ENCODE data around the gene EYS.

EYS gene

GRCh38 chr6:64838726-64839125 is 868.3 kb downstream of the EYS start:
- no peaks in the 10 kb centered on the region for H3K4me1 ChIP-seq (ENCODE audit: low read depth, poor library complexity, severe bottlenecking)
- TF ChIP-seq, protein P1, sequence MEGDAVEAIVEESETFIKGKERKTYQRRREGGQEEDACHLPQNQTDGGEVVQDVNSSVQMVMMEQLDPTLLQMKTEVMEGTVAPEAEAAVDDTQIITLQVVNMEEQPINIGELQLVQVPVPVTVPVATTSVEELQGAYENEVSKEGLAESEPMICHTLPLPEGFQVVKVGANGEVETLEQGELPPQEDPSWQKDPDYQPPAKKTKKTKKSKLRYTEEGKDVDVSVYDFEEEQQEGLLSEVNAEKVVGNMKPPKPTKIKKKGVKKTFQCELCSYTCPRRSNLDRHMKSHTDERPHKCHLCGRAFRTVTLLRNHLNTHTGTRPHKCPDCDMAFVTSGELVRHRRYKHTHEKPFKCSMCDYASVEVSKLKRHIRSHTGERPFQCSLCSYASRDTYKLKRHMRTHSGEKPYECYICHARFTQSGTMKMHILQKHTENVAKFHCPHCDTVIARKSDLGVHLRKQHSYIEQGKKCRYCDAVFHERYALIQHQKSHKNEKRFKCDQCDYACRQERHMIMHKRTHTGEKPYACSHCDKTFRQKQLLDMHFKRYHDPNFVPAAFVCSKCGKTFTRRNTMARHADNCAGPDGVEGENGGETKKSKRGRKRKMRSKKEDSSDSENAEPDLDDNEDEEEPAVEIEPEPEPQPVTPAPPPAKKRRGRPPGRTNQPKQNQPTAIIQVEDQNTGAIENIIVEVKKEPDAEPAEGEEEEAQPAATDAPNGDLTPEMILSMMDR (conservative IDR thresholded peaks at IDR 0.05; ENCODE audit: low read depth, low read length) = no peak
- H3K36me3 ChIP-seq (ENCODE audit: insufficient read depth) = no peaks in the 10 kb centered on the region; the same call in 1 of the 2 replicates
- H2AFZ ChIP-seq (ENCODE audit: low read depth) = no peak overlapping the region
- H3K79me2 ChIP-seq (ENCODE audit: insufficient read depth, low read depth) = no peaks in the 10 kb centered on the region
- H3K9ac ChIP-seq = no peak overlapping the region
- no peaks in the 10 kb centered on the region for H3K27me3 ChIP-seq (ENCODE audit: insufficient read depth, low read depth)
- H3K4me3 ChIP-seq (IDR thresholded peaks at IDR 0.05; ENCODE audit: insufficient read depth, low read depth, low read length) = no peak overlapping the region
- no peak overlapping the region for H3K27ac ChIP-seq
- H3K4me2 ChIP-seq = no peak overlapping the region
- no peaks in the 10 kb centered on the region for H4K20me1 ChIP-seq (ENCODE audit: insufficient read depth)

GRCh38 chr6:64831680-64832079 is 875.3 kb downstream of the EYS start:
- H3K4me2 ChIP-seq = no peak overlapping the region
- TF ChIP-seq, protein P1 (conservative IDR thresholded peaks at IDR 0.05; ENCODE audit: low read depth, low read length) = no peak
- H2AFZ ChIP-seq (ENCODE audit: low read depth) = no peak overlapping the region
- no peaks in the 10 kb centered on the region for H3K27me3 ChIP-seq (ENCODE audit: insufficient read depth, low read depth)
- no peaks in the 10 kb centered on the region for H3K79me2 ChIP-seq (ENCODE audit: insufficient read depth, low read depth)
- no peak overlapping the region for H3K27ac ChIP-seq
- H3K4me3 ChIP-seq (IDR thresholded peaks at IDR 0.05; ENCODE audit: insufficient read depth, low read depth, low read length) = no peak overlapping the region
- H4K20me1 ChIP-seq (ENCODE audit: insufficient read depth) = no peaks in the 10 kb centered on the region
- no peak overlapping the region for H3K9ac ChIP-seq
- H3K4me1 ChIP-seq (ENCODE audit: low read depth, poor library complexity, severe bottlenecking) = no peaks in the 10 kb centered on the region
- no peaks in the 10 kb centered on the region; the same call in 1 of the 2 replicates for H3K36me3 ChIP-seq (ENCODE audit: insufficient read depth)

- no peak overlapping the region for H3K4me2 ChIP-seq
- H4K20me1 ChIP-seq (ENCODE audit: insufficient read depth) = no peaks in the 10 kb centered on the region
- H3K9ac ChIP-seq = no peak overlapping the region
- H3K27ac ChIP-seq = no peak overlapping the region
- no peak overlapping the region for H2AFZ ChIP-seq (ENCODE audit: low read depth)
- TF ChIP-seq, protein P1 (conservative IDR thresholded peaks at IDR 0.05; ENCODE audit: low read depth, low read length) = no peak
- no peaks in the 10 kb centered on the region for H3K27me3 ChIP-seq (ENCODE audit: insufficient read depth, low read depth)
- no peaks in the 10 kb centered on the region for H3K79me2 ChIP-seq (ENCODE audit: insufficient read depth, low read depth)
- H3K36me3 ChIP-seq (ENCODE audit: insufficient read depth) = no peaks in the 10 kb centered on the region
- H3K4me1 ChIP-seq (ENCODE audit: low read depth, poor library complexity, severe bottlenecking) = no peaks in the 10 kb centered on the region
- no peak overlapping the region for H3K4me3 ChIP-seq (IDR thresholded peaks at IDR 0.05; ENCODE audit: insufficient read depth, low read depth, low read length)
These were observed 889.5 kb downstream of the EYS start for GRCh38 chr6:64817525-64817924.

- no peaks in the 10 kb centered on the region for H3K4me1 ChIP-seq (ENCODE audit: low read depth, poor library complexity, severe bottlenecking)
- no peaks in the 10 kb centered on the region for H3K79me2 ChIP-seq (ENCODE audit: insufficient read depth, low read depth)
- TF ChIP-seq, protein P1 (conservative IDR thresholded peaks at IDR 0.05; ENCODE audit: low read depth, low read length) = no peak
- H3K9ac ChIP-seq = no peak overlapping the region
- H4K20me1 ChIP-seq (ENCODE audit: insufficient read depth) = no peaks in the 10 kb centered on the region
- H3K4me2 ChIP-seq = no peak overlapping the region
- H3K27me3 ChIP-seq (ENCODE audit: insufficient read depth, low read depth) = no peaks in the 10 kb centered on the region
- no peak overlapping the region for H3K27ac ChIP-seq
- H3K36me3 ChIP-seq (ENCODE audit: insufficient read depth) = no peaks in the 10 kb centered on the region
- H3K4me3 ChIP-seq (IDR thresholded peaks at IDR 0.05; ENCODE audit: insufficient read depth, low read depth, low read length) = no peak overlapping the region
- no peak overlapping the region for H2AFZ ChIP-seq (ENCODE audit: low read depth)
These were observed 891.3 kb downstream of the EYS start for GRCh38 chr6:64815718-64816117.
